Measurements from ENCODE around the gene AK5. TPM values are rescaled to one million over a fixed set of nuclear protein-coding genes. Genes with fewer than 3 reads are reported as not detected.
A peak's percentile ranks its signal among the peaks of the same experiment; 100 is the strongest.

Gene AK5
- total RNA-seq, 3 donors from 2014 or later (not counting 1 experiment from before 2014, with no cell fraction given) = 9.4 to 29.8 (median 11.4) TPM

DNA sequence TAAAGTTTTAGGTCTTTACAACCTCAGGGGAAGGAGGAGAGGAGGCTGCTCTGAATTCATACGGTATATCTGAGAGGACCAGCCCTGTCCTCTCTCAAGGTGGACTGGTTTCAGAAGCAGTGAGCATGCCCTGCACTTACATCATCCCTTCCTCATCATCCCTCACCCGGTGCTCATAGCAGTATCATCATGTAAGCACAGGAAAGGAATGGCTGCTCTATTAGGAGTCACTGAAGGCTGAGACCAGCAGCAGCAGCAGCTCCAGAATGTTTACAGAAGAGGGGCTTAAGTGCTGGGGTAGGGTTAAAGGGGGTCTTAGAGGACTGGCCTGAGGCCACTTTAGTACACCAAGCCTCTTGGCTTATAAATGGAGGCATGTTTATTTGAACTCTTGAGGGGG, 185.9 kb downstream of the AK5 start:
- WGBS (ENCODE audit: insufficient coverage) = 67% methylated on average over 2 of the region's 2 CpGs
- Mint-ChIP-seq H3K27ac (no peak overlapping the region), H3K36me3 (no peaks in the 10 kb centered on the region), H3K4me3 (no peak overlapping the region), H3K27me3 (ENCODE audit: low read depth in 2 of 2) (peaks cover 0 to 4% of the 10 kb centered on the region in 2 donors), H3K4me1 (peaks cover 22 to 25% of the 10 kb centered on the region in 2 donors), H3K9me3 (peaks cover 0 to 2% of the 10 kb centered on the region in 2 donors)
- Histone ChIP-seq H3K4me1 (ENCODE audit: control insufficient read depth, insufficient read depth, low read length) (no peaks in the 10 kb centered on the region), H3K4me3 (ENCODE audit: low read length) (no peak overlapping the region), H3K36me3 (ENCODE audit: control insufficient read depth, insufficient read depth, low read length) (no peaks in the 10 kb centered on the region), H3K27me3 (ENCODE audit: control insufficient read depth, insufficient read depth, low read length) (no peaks in the 10 kb centered on the region), H3K9me3 (ENCODE audit: control insufficient read depth, insufficient read depth, low read length) (peaks cover 2% of the 10 kb centered on the region), H3K27ac (ENCODE audit: low read length) (no peak overlapping the region)
- intact Hi-C loops (cut with micrococcal nuclease) = no loop called here
- DNase-seq (no peak), ATAC-seq (no peak)
- TF ChIP-seq, protein P1, sequence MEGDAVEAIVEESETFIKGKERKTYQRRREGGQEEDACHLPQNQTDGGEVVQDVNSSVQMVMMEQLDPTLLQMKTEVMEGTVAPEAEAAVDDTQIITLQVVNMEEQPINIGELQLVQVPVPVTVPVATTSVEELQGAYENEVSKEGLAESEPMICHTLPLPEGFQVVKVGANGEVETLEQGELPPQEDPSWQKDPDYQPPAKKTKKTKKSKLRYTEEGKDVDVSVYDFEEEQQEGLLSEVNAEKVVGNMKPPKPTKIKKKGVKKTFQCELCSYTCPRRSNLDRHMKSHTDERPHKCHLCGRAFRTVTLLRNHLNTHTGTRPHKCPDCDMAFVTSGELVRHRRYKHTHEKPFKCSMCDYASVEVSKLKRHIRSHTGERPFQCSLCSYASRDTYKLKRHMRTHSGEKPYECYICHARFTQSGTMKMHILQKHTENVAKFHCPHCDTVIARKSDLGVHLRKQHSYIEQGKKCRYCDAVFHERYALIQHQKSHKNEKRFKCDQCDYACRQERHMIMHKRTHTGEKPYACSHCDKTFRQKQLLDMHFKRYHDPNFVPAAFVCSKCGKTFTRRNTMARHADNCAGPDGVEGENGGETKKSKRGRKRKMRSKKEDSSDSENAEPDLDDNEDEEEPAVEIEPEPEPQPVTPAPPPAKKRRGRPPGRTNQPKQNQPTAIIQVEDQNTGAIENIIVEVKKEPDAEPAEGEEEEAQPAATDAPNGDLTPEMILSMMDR (IDR thresholded peaks at IDR 0.05) = no peak

DNA sequence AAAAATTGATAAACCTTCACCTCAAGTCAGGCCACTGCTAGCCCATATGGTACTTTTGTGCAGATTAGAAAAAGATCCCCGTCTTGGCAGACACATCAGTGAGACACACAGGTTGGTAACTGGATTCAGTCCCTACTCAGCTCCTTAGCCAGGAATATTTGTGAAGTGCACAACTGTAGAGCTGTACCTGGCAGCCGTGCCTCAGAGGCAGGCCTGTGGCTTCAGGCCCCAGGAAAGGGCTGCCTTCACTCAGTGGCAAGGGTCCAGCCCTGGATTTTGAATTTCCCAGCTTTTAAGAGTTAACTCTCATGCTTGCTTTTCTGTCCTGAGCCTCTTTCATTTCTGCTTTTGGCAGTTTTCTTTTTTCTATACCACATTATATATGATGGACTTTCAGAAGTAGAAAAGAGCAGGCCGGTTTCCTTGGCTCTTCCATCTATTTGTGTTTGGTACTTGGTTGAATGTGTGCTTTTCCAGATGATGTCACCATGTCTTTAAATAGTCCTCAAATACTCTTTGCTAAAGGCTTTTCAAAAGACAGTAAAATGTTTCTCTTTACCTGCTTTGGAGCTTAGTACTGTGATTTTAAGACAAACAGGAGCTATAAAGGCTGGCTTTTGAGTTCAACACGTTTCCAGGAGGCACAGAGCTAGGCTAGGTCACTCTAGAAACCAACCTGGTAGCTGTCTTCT, 186.6 kb downstream of the AK5 start:
- Mint-ChIP-seq H3K4me3 (no peak overlapping the region), H3K9me3 (peaks cover 0 to 3% of the 10 kb centered on the region in 2 donors), H3K27me3 (ENCODE audit: low read depth in 2 of 2) (peaks cover 0 to 4% of the 10 kb centered on the region in 2 donors), H3K27ac (no peak overlapping the region), H3K36me3 (no peaks in the 10 kb centered on the region), H3K4me1 (peaks cover 25 to 31% of the 10 kb centered on the region in 2 donors)
- ATAC-seq = no peak
- DNase-seq = no peak
- Histone ChIP-seq H3K4me3 (ENCODE audit: low read length) (no peak overlapping the region), H3K27me3 (ENCODE audit: control insufficient read depth, insufficient read depth, low read length) (no peaks in the 10 kb centered on the region), H3K27ac (ENCODE audit: low read length) (no peak overlapping the region), H3K9me3 (ENCODE audit: control insufficient read depth, insufficient read depth, low read length) (peaks cover 3% of the 10 kb centered on the region), H3K36me3 (ENCODE audit: control insufficient read depth, insufficient read depth, low read length) (no peaks in the 10 kb centered on the region), H3K4me1 (ENCODE audit: control insufficient read depth, insufficient read depth, low read length) (no peaks in the 10 kb centered on the region)
- TF ChIP-seq, protein P1 (IDR thresholded peaks at IDR 0.05) = no peak
- intact Hi-C loops (cut with micrococcal nuclease) = no loop called here
- WGBS (ENCODE audit: insufficient coverage) = 70% methylated on average over 4 of the region's 4 CpGs

DNA sequence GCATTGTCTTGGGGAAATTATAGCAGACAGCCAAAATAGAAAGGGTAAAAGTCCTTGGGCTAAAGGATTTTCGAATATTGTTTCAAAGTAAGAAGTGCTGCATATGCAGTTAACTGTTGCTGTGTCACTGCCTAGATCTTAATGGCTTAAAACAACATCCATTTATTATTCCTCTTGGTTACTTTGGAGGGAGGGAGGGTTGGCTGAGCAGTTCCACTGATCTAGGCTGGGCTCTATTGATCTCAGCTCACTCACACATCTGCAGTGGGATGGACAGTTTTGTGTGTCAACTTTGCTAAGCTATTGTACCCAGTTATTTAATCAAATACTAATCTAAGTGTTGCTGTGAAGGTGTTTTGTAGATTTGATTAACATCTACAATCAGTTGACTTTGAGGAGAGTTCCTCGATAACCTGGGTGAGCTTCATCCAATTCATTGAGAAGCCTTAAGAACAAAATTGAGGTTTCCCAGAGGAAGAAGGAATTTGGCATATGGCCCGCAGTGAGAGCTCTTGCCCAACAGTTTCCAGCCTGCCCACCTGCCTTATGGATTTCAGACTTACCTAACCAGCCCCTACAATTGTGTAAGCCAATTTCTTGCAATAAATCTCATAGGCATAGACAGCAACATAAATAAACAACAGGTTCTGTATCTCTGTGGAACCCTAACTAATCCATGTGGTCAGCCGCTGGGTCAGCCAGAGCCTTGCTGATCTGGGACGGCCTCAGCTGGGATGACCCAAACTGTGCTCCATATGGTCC, 187.3 kb downstream of the AK5 start:
- peaks cover 3% of the 10 kb centered on the region for H3K9me3 ChIP-seq (ENCODE audit: control insufficient read depth, insufficient read depth, low read length)
- peaks cover 27 to 32% of the 10 kb centered on the region in 2 donors for H3K4me1 Mint-ChIP-seq
- H3K27ac ChIP-seq (ENCODE audit: low read length) = no peak overlapping the region
- peaks cover 0 to 2% of the 10 kb centered on the region in 2 donors for H3K9me3 Mint-ChIP-seq
- no peak overlapping the region for H3K4me3 ChIP-seq (ENCODE audit: low read length)
- H3K27ac Mint-ChIP-seq = no peak overlapping the region
- DNase-seq (no peak), ATAC-seq (peak in 1 of 3 donors; percentile 19)
- H3K4me3 Mint-ChIP-seq = no peak overlapping the region
- no peaks in the 10 kb centered on the region for H3K27me3 ChIP-seq (ENCODE audit: control insufficient read depth, insufficient read depth, low read length)
- intact Hi-C loops (cut with micrococcal nuclease) = no loop called here
- TF ChIP-seq, protein P1 (IDR thresholded peaks at IDR 0.05) = no peak
- no peaks in the 10 kb centered on the region for H3K4me1 ChIP-seq (ENCODE audit: control insufficient read depth, insufficient read depth, low read length)
- no peaks in the 10 kb centered on the region for H3K36me3 Mint-ChIP-seq
- 95% methylated on average over 4 of the region's 5 CpGs for WGBS (ENCODE audit: insufficient coverage)
- no peaks in the 10 kb centered on the region for H3K36me3 ChIP-seq (ENCODE audit: control insufficient read depth, insufficient read depth, low read length)
- H3K27me3 Mint-ChIP-seq (ENCODE audit: low read depth in 2 of 2) = peaks cover 0 to 4% of the 10 kb centered on the region in 2 donors
